Glomerular visceral epithelial cell (primary cell): ENCODE measurements around the gene FUS.
"Not testable (repeated sequence)": the region's sequence is repeated elsewhere in the genome, so short reads cannot be mapped to it uniquely, and the experiment has no call there.

Experiments
- DNase-seq: peaks from one replicate; pipeline ENCODE4 v3.0.0-alpha.2; 2016; ENCODE audit errors: extremely low spot score

The FUS gene

GRCh38 chr16:31143694-31144148, 36.2 kb upstream of the FUS start:
- DNase-seq = no peak

DNA sequence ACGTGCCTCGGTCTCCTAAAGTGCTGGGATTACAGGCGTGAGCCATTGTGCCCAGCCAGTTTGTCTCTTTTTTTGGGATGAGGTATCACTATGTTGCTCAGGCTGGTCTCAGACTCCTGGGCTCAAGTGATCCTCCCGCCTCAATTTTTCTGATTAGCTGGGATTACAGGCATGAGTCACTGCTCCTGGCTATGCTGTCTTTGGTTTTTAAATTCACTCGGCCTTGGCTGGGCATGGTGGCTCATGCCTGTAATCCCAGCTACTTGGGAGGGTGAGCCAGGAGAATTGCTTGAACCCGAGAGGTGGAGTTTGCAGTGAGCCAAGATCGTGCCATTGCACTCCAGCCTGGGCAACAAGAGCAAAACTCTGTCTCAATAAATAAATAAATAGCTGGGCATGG, 35.5 kb upstream of the FUS start:
- DNase-seq = not testable (repeated sequence)

- DNase-seq = no peak
Observed at GRCh38 chr16:31145398-31145990, 34.4 kb upstream of the FUS start.

DNA sequence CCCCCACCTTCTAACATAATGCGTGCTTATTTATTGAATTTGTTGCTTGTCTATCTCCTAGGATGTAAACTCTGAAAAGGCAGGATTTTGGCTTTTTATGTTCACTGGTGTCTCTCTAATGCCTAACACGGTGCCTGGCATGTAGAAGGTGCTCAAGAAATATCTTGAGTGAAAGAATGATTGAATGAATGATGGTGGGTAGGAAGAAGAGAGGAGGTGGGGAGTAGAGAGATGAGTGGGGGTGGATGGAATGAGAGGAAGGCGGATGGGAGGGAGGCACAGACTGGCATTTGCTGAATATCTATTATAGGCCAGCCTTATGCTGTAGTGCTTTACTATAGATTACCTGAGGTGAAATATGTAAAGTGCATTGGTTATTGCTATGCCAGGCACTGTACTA, 32.4 kb upstream of the FUS start:
- no peak for DNase-seq

DNA sequence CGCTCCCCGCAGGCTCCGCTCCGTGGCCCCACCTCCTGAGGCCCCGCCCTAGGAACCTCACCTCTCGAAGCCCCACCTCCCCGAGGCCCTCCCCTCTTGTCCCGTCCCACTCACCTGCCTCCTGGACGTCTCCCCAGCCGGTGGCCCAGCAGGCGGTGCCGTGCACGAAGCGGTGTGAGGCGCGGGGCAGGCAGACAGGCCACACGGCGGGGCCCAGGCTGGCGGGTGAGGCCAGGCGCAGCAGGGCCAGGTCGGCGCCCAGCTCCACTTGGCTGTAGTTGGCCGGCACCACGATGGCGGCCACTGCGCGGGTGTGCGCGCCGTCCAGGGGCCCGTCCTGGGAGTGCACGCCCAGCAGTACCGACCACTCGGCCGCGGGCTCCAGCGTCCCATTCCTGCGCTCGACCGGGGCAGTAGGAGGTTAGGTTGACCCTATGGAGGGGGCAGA, 31.6 kb upstream of the FUS start:
- DNase-seq = no peak

- DNase-seq = no peak
Observed at GRCh38 chr16:31148896-31149295, 31.0 kb upstream of the FUS start.

DNA sequence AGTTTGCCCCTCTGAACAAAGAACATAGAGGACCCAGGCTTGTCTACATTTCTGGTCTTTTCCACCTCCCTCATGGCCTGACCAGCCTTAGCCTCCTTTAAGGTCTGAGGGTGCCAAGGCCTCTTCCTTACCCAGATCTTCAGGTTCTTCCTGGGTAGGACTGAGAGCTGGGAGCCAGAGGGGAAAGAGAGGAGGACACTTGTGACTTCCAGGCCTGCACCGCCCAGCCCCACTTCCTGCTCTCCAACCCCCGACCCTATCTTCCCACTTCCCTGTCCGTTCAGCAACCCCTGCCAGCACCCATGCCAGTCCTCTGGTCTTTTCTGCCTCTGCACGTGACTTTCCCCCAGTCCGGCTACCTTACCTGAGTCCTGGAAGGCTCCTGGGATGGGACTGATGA, 30.6 kb upstream of the FUS start:
- DNase-seq = no peak

GRCh38 chr16:31149894-31150890, 29.7 kb upstream of the FUS start, which contains the start of gene PRSS36:
PRSS36 (minus strand) TSS chr16:31150066; CDS start chr16:31150035, 31 bp downstream.
- DNase-seq = no peak

DNA sequence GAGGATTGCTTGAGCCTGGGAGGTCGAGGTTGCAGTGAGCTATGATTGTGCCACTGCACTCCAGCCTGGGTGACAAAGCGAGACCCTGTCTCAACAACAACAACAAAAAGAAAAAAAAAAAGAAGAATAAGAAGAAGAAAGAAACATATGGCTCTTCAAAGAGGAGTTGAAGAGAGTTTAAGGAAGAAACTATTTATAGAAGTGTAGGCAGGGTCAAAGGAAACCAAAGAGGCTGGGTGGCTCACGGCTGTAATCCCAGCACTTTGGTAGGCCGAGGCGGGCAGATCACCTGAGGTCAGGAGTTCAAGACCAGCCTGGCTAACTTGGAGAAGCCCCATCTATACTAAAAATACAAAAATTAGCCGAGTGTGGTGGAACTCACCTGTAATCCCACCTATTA, 29.0 kb upstream of the FUS start:
- DNase-seq = not testable (repeated sequence)

DNA sequence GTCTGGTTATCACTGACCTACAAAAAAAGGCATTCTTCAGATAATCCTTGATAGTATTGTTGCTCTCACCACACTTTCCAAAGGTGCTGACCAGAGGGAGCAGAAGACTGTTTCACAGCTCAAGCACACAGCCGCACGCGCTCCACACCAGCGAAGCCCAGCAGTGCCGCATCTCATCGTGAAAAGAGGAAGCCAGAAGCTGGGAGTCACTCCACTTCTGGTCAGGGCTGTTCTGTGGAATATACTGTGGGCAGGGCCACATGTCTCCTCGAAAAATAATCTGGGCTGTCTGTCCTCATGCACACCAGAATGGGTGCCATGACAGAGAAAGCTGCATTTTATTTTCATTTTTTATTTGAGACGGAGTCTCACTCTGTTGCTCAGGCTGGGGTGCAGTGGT, 22.8 kb upstream of the FUS start:
- no peak for DNase-seq

DNA sequence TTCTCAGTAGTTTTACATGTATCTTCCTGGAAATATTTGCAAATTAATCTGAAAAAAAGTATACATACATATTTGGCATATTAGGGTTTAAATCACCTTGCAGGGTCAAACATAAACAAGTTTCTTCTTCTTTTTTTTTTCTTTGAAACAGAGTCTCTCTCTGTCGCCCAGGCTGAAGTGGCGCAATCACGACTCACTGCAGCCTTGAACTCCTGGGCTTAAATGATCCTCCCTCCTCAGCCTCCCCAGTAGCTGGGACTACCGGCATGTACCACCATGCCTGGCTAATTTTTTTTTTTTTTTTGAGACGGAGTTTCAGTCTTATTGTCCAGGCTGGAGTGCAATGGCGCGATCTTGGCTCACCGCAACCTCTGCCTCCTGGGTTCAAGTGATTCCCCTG, 12.6 kb upstream of the FUS start:
- DNase-seq = no peak

GRCh38 chr16:31168848-31169247, 11.1 kb upstream of the FUS start:
- no peak for DNase-seq

DNA sequence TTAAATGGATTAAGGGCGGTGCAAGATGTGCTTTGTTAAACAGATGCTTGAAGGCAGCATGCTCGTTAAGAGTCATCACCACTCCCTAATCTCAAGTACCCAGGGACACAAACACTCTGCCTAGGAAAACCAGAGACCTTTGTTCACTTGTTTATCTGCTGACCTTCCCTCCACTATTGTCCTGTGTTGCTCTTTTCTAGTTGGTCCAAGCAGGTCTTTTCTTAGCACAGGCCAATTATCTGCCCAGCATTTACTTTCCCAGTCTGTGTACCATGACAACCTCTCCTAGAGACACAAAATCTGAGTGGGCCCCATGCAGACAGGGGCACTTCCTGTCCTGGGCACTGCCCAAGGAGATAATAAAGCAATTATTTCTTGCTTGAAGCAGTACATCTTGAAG, 9.9 kb upstream of the FUS start:
- not testable (repeated sequence) for DNase-seq

DNA sequence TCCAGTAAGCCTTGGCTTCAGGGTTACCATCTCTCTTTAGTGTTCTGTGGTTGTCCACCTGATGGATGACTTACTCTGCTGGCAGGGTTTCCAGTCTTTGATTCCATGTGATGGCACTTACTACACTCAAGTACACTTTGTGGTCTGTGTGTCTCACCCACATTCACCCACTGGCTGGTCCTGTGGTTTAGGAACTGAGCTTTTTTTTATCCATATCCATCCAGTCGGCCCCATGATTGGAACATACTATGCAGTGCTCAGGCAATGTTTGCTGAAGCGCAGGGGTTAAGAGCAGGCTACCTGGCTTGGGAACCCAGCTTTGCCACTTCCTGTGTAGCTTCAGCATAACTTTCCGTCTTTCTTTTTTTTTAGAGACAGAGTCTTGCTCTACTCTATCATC, 2.8 kb upstream of the FUS start:
- peak; percentile 96 for DNase-seq

DNA sequence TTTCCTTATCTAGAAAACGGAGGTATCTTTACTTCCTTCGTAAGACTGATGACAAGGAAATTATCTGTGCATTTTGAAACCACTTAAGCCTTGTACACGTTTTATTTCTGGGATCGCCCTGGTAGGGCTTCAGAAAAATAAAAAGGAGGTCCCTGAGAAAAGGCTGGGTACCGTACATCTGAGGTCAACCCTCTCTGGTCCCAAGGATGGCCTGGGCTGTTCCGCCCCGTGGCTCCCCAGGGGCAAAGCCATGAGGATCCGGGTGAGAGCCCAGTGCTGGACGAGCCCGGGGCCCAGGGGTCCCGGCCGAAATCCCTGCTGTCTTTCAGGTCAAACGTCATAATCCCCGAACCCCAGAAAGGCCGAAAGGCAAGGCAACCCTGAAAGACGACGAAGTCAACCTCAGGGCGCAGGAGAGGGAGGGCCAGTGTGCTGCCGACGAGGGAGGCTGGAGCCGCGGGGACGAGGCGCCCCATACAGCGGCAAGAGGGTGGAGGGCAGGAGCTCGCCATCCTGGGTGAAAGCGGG, 656 bp upstream of the FUS start:
- no peak for DNase-seq

DNA sequence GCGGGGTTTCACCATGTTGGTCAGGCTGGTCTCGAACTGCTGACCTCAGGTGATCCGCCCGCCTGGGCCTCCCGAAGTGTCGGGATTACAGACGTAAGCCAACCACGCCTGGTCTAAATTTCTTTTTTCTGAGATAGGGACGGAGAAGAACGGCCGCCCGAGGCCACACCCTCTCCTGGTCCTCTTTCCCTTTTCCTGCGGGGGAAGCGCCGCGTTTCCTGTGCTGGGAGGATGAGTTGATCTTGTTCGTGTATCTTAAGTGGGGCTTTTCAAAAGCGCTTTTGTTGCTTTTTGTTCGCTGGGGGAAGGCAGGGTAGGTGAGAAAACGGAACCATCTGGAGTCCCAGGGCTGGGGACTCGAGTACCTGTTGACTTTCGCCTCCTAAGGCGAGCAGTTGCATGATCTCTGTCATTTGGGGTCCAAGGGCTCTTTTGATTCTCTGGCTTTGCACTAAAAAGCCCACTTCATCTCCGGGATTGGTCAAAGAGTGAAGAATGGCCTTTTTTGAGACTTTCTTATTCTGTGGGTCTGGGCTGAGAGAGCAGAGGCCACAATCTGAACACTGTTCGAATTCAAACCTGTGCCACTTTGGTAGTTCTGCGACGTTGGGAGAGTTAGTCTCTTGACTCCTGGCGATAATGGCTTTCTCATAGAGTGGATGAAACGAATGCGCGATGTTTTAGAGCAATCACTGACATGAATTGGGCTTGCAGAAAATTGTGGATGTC, 1.3 kb downstream of the FUS start:
- DNase-seq = peak; percentile 55

DNA sequence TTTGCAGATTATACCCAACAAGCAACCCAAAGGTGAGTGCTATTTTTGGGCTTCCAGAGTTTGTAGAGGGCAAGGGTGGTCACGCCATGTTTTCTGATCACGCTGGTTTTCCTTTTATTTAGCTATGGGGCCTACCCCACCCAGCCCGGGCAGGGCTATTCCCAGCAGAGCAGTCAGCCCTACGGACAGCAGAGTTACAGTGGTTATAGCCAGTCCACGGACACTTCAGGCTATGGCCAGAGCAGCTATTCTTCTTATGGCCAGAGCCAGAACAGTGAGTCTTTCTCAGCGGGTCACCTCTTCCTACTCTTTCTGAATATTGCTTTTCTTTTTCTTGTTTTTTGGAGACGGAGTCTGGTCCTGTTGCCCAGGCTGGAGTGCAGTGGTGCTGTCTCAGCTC, 2.5 kb downstream of the FUS start:
- no peak for DNase-seq

GRCh38 chr16:31183432-31184428, 3.8 kb downstream of the FUS start:
- no peak for DNase-seq

DNA sequence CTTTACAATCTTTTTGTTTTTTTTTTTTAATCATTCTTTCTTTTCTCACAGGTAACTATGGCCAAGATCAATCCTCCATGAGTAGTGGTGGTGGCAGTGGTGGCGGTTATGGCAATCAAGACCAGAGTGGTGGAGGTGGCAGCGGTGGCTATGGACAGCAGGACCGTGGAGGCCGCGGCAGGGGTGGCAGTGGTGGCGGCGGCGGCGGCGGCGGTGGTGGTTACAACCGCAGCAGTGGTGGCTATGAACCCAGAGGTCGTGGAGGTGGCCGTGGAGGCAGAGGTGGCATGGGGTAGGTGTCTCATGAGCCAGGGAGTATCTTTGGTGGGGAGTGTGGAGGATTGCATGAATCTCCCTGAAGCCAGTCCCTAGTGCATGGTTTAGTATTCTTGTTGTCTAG, 4.9 kb downstream of the FUS start:
- no peak for DNase-seq

DNA sequence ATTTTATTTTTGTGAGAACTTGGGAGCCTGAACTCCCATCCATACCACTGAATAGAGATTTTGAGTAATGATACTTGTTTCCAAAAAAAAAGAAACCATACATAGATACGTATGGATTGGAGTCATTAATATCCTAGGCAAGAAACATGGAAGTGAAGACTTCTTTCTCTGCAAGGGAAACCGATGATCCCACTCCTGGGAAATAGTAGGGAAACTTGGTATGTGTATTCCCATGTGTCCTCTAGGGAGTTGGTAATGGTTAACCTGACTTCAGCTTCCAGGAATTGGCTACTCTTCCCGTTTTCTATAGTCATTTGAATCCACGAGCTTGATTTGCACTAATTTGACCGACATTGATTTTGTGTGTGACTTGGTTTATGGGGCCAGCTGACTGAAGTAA, 5.4 kb downstream of the FUS start:
- no peak for DNase-seq

GRCh38 chr16:31186176-31186575, 6.2 kb downstream of the FUS start:
- no peak for DNase-seq
